DMS153 (cell line): ENCODE measurements around the gene MGARP.
"Not testable (repeated sequence)": the region's sequence is repeated elsewhere in the genome, so short reads cannot be mapped to it uniquely, and the experiment has no call there.

Experiments used
- DNase-seq: peaks from one replicate; lab custom pipeline; 2025; lab: John Stamatoyannopoulos, UW

The MGARP gene

DNA sequence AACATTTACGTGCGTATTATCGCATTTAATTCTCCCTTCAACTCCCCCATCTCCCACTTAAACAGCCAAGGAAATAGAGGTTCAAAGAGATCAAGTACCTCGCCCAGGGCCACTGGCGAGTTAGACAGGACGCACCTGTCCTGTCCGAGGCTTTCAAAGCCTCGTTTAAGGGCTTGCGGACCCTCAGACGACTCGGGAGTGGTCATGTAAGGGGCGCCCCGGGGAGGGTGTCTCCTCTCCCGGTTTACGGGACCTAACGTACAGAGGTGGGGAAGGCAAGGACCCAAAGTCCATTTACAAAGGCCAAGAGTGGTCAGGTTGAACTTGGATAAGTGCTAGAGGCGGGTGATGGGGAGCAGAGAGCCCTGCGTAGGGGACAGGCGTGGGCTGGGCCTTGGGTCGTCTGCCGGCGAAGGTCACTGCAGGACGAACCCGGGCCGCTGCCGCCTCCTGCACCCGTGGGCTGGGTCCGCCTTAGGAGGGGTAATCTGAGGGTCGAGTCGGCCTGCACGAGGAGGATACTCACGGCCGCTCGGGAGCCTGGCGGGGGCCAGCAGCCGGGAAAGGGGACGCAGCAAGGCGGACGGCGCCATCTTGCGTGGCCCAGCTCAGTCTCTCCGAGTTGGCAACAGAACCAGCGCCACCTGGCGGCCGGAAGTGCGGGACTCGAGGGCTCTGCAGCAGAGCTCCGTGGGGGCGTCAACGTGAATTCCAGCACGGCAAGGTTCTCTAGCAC is 15.3 kb upstream of the MGARP start:
- peak; percentile 76 for DNase-seq

DNA sequence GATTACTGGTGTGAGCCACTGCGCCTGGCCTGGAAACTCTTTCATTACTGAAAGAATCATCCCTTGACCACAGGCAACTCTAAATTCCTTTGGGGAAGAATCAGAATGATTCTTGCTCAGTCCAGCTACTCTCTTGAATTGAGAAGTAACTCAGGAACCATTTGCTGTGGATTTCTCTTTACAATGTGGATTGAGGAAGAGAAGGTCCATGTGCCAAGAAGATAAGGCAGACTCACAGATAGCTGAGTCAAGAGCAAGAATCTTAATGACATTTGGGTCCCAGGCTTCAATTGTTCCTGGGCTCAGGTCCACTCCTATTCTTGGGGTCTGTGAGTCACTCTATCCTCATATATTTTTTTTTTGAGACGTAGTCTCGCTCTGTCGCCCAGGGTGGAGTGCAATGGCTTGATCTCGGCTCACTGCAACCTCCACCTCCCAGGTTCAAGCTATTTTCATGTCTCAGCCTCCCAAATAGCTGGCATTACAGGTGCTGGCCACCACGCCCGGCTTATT is 6.2 kb upstream of the MGARP start:
- DNase-seq, result no peak

DNA sequence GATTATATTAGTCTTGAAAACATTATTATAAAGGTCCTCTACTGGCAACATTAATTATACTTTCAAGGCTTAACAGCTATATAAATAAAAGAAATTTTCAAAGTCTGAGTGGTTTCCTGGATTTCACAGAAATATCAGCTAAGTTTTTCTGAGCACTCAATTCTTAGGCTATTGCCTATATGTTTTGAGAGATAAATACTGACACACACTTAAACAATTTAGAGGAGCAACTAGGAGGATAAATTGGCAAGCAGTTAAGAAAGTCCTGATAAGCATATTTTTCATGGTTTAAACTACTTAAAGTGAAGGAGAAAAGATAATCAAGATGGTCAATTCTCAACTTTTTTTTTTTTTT is 2.7 kb upstream of the MGARP start:
- no peak for DNase-seq

DNA sequence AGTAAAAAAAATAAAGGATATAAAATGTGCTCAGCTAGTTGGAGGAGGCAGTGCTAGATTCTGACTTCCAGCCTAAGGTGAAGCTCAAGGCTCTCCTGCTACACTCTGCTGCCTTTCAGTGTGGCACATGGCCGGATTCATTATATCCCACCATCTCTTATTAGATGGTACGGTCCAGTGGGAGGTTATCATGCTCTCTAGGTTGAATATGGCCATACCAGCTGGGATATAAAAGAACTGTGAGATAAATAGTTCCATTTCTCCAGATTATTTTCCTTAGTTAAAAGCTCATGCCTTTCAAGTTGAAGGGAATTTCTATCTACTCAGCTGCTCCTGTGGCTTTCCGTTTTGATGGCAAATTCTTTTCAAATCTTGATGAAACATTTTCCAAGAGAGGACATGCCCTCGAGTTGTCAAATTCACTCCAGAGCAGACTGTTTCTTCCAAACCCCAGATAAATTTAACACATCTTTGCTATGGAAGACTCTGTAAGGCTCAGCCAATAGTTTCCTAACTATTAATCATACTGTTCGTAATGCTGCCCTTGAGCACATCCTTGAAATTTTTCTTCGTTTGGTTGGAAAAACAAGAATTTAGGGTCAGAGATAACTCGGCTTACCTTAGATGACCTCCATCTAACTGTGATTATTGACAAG is 2.2 kb upstream of the MGARP start:
- no peak for DNase-seq

DNA sequence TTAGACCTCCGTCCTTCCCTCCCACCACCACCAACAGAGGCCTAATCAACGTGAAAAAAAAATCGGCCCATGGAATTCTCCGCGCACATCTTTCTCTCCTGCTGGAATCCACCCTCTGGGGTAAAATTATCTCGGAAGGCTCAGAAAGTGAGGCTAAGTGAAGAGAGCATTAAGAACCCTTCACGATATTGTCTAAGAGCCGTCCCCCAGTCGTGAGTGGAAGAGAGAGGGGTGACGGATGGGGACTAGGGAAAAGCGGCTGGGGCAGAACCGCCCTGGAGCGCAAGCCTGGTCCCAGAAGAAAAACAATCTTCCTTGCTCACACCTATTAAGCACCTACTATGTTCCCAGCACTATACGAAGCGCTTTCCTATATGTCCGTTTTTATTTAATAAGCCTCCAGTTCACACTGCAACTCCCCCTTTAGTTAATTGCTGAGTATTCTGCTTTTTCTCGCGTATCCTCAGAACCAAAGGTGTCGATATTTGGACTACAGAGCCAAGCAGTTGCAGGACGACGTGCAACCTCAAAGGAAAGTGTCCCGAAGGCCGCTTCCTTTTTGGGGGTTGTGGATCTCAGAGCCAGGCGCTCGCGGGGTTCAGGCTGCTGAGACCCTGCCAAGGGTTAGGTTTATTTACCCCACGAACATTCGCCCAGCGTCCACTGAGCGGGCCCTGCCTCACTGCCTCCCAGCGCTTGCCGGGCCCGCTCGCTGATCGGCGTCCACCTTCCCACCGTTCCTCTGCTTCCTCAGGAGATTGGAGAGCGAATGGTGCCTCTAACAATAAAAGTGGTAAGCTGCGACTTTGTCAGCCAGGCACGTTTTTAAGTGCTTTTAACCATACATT is 889 bp downstream of the MGARP start:
- DNase-seq, result no peak

DNA sequence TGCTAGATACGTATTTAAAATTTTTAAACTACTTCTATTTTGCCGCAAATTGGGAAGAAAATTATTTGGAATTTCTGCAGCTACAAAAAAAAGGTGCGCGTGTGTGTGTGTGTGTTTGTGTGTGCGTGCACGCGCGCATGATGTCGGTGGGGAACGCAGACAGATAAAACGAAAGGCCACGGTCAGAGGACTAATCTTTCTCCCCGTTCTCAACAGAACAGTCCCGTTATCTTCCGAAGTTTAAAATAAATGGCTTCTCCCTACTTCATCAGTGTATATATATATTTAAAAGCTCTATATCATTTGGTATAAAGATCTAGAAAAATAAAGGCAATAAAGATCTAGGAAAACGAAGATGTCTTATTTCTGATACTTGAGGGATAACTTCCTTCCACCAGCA is 1.5 kb downstream of the MGARP start:
- DNase-seq, result no peak

DNA sequence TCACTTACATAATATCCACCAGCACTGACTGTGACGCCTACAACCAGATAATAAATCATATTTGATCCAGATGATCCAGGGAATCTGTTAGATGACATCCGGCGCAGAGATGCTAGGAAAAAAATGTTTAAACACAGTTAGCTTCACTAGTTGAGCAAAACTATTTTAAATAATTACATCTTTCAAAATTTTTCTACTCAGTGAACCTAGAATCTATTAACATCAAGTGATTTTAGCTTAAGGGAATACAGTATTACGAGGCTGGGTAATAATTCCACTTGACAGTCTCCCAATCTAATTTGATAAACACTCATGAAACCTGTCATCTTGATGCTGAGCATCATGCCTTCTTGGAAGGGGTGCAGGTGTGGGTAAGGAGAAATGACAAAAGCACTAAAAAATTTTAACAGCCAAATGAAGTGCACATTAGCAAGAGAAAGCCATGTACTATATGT is 4.7 kb downstream of the MGARP start:
- DNase-seq, result no peak

DNA sequence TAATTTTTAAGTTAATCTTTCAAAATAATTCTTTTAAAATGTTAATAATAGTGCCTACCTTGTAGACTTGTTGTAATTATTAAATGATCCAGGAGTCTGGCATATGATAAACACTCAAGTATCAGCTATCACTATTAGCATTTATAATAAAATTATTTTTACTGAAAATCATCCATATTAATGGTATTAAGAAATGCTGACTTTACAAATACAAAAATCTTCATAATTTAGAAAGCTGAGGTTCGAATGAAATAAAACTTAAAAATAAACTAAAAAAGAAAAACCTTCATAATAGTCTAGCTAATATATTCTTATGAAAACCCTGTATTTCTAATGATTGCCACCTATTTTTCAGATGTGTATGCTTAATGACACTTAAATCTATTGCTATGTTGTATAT is 5.2 kb downstream of the MGARP start:
- no peak for DNase-seq

DNA sequence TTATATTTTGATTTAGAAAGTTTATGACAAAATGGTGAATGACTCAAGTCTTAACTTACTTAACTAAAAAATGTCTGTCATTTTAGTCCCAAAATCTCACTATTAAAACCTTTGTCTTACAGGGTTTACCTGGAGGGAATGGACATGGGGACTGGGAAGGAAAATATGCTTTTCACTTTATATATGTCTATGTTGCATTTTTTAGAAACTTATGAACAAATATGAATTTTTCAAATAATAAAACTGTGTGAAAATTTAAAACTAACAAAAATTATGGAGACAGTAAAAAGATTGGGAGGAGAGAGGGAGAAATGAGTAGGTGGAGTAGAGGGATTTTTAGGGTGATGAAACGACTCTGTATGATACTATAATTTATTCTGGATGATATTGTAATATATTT is 6.2 kb downstream of the MGARP start:
- no peak for DNase-seq

DNA sequence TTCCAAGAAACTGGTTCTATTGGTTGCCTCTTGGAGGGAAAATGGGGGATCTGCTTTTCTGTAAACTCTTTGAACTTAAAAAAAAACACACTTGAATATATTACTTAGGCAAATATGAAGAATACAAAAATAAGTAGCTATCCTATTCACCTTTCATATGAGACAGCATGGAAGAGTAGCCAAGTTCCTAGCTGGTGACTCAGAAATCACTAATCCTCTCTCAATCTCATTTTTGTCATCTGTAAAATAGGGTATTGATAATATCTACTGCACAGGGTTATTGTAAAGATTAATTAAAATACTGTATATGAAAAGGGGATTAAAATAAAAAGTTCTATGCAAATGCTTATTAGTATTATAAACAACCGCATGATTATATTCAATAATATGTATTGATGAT is 12.7 kb downstream of the MGARP start:
- DNase-seq, result no peak

DNA sequence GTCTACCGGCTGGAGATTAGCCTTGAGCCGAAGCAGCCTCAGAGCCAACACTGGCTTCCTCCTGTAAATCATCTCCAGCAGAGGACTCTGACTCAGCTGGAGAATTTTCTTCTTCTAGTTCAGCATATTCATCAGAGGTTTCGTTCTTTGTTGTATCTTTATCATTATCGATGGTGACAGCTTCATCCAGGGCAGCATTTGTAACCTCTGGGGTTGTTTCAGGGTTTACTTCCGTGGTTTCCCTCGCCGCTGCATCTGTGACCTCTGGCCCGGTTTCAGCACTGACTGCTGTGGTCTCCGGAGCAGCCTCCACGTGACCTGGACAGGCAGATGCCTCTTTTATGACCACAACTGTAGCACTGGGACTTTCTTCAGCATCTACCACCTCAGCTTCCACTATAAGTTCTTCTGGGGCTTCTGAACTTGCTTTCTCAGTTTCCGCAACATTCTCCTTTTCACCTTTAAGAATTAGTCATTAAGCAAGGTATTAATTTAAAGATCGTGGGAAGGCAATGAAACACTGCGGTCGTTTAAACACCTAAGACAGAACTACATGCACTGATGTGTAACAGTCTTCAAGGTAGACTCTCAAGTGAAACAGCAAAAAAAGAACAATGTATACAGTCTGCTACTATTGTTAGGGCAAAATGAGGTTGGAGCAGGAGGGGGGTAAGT is 13.3 kb downstream of the MGARP start:
- peak; percentile 14 for DNase-seq

DNA sequence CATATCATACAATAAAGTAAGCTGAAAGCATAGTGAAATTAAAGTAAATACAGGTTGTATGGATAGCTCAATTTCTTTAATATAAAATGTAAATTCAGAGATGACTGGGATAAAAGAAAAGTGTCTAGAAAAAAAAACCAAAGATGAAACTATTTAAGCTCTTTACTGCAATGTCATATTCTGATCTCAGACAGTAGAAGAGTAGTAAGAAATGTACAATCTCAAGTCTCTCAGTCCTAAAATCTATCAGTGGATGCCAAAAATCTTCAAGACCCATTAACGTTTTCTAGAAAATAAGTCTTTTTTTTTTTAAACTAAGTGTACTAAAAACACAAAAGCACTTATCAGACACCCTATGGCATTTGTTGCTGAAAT is 13.8 kb downstream of the MGARP start:
- DNase-seq, result no peak

DNA sequence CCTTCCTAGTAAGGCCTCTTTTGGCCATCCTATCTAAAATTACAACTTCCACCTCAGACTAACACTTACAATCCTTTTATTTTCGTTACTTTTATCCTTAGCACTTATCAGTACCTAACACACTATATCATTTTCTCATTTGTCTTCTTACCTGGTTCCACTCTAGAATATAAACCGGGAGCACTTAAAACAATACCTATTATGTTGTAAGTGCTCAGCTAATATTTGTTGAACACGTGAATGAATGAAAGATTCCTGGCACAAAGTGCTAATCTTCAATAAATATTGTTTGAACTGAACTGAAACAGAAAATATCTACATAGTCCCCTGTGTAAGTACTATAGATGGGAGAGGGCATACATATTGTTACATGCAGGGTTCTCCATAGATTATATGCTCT is 14.4 kb downstream of the MGARP start:
- peak; percentile 70 for DNase-seq

DNA sequence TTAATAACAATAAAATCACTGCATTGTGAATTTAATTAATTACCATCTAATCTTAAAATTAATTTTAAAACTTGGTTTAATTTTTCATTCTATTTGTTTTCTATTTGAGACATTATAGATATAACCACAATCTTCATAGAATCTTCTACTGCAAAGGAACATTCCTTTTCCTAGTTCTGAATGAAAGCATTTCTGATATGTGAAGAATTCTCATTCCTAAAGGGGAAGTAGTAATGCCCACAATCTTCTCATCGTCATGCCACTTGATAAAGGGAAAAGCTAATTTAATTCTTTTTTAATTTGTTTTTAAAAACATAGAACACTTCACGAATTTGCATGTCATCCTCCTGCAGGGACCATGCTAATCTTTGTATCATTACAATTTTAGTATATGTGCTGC is 23.7 kb downstream of the MGARP start:
- no peak for DNase-seq

DNA sequence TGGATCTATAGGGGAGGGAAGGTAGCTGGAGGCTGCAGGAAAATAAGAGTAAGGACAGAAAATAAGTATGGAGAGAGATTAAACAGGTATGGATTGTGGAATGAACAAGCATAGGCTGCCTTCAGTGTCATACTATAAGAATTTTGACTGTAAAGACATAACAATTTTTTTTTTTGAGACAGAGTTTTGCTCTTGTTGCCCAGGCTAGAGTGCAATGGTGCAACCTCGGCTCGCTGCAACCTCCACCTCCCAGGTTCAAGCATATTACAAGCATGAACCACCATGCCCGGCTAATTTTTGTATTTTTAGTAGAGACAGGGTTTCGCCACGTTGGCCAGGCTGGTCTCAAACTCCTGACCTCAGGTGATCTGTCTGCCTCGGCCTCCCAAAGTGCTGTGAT is 24.4 kb downstream of the MGARP start:
- DNase-seq, result not testable (repeated sequence)

DNA sequence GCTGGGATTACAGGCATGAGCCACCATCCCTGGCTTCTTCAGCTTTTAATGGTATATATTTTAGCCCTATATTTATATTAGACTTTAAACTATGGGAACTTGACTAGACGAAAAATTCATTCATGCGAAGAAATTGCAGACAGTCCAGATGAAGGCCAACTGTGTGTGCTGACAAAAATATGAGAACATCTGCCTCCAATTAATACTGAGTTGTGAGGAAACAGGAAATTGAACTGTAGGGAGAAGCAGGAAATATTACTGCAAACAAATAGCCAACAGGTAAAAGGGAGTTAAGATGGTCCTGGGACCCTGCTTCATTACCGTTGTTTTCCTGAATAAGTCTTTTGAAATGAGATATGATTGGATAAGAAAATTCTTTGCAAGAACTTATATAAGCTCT is 26.3 kb downstream of the MGARP start:
- DNase-seq, result no peak

DNA sequence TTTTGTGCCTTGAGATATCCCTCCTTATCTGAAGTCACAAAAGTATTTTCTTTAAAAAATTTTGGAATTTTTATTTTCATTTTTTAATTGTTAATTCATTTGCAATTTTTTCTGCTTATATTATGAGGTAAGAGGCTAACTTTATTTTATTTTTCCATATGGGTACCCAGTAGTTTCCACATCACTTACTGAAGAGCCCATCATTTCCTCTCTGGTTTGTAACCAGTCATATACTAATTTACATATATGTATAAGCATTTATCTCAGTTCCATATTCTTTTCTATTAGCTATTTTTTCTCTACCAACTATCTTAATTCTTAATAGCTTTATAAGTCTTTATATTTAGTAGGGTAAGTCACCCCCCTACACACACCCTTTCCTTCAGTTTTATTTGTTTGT is 27.0 kb downstream of the MGARP start:
- DNase-seq, result no peak

DNA sequence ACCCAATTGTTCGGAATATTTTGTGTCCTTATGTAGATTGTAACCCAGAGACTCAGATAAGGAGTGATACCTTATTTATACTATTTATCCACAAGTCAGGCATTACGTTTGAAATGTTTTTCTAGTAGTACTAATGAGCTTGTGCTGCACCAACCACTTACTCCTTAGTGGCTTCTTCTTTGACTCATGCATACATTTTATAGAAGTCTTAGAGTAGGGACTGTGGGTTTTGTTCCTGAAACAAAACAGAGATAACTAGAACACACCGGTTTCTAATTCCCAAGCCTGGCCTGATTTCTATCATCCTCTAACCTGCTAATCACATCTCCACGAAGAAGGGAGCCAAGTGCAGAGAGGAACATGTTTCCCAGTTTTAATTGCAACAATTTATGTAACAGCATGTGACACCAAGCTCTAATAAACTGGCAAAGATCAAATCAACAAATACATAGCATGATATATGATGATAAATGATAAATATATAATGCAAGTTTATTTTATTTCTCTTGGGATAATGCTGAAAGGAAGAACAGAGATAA is 32.3 kb downstream of the MGARP start:
- DNase-seq, result no peak

DNA sequence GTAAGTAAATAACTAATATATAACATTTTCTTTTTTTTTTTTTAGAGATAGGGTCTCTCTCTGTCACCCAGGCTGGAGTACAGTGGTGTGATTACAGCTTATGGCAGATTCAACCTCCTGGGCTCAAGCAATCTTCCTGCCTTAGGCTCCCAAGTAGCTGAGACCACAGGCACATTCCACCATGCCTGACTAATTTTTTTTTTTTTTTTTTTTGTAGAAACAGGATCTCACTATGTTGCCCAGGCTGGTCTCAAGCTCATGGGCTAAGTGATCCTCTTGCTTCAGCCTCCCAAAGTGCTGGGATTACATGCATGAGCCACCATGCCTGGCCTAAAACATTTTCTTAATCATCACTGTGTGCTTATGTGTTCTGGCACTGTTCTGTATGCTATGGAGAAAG is 32.8 kb downstream of the MGARP start:
- DNase-seq, result no peak

DNA sequence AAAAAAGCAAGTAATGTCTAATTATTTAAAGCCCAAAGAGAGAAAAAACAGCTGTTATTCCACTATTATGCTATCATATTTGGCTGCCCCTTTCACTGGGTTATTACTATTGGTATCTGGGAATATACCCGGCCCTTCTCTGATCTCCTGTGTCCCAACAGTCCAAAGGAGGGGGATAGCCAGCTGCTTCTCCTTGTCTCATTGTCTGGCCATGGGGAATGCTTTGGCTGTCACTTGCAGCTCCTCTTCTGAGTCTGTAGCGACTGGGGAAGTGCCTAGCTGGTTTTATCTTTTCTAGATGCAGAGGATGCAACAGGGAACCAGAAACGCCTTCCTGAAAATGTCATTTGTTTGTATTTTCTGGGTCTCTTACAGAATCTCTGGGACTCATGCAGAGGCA is 33.9 kb downstream of the MGARP start:
- no peak for DNase-seq

DNA sequence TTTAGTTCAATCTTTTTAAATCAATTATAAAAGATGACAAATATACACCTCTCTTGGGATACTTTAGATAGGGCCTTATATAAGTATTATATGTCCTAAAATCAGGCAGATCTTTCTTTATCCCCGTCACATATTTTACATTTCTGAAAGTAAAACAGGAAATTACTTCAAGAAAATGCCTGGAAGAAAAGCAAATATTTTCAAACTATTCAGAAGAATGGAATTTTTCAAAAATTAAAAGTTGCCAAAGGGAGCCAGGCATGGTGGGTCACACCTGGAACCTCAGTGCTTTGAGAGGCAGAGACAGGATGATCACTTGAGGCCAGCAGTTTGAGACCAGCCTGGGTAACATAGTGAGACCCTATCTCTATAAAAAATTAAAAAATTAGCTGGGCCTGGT is 34.4 kb downstream of the MGARP start:
- no peak for DNase-seq
